ENCODE results near the gene OMA1.
"Not testable (repeated sequence)": the region's sequence is repeated elsewhere in the genome, so short reads cannot be mapped to it uniquely, and the experiment has no call there.

Gene OMA1

DNA sequence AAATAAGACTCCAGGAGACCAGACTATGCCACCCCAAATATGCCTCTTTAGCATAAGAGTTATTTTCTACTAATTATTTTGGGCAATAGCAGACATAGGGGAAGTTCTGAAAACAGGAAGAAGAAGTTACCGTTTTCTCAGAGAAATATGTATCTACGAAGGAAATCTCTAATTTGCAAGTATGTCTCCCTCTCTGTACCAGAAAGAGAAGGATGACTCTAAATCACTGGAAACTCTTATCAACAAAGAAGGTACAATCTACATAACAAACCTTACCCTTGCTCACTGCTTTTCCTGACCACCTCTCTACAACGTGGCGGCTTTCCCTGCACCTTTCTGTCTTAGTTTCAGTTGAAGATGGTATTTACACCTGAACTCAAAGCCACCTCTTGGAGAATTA lies 49.0 kb downstream of the OMA1 start:
- ATAC-seq = no peak
- no peak for TF ChIP-seq CSRNP3 (CRISPR knock-in tag; IDR thresholded peaks at IDR 0.05)
- no peak for TF ChIP-seq CREB5 (CRISPR knock-in tag; IDR thresholded peaks at IDR 0.05; ENCODE audit: low read depth)
- TF ChIP-seq ESRRG (CRISPR knock-in tag; IDR thresholded peaks at IDR 0.05) = no peak
- no peak for TF ChIP-seq OSR1 (CRISPR knock-in tag; IDR thresholded peaks at IDR 0.05)
- no peak for TF ChIP-seq CSDC2 (CRISPR knock-in tag; IDR thresholded peaks at IDR 0.05)
- TF ChIP-seq, protein P1, sequence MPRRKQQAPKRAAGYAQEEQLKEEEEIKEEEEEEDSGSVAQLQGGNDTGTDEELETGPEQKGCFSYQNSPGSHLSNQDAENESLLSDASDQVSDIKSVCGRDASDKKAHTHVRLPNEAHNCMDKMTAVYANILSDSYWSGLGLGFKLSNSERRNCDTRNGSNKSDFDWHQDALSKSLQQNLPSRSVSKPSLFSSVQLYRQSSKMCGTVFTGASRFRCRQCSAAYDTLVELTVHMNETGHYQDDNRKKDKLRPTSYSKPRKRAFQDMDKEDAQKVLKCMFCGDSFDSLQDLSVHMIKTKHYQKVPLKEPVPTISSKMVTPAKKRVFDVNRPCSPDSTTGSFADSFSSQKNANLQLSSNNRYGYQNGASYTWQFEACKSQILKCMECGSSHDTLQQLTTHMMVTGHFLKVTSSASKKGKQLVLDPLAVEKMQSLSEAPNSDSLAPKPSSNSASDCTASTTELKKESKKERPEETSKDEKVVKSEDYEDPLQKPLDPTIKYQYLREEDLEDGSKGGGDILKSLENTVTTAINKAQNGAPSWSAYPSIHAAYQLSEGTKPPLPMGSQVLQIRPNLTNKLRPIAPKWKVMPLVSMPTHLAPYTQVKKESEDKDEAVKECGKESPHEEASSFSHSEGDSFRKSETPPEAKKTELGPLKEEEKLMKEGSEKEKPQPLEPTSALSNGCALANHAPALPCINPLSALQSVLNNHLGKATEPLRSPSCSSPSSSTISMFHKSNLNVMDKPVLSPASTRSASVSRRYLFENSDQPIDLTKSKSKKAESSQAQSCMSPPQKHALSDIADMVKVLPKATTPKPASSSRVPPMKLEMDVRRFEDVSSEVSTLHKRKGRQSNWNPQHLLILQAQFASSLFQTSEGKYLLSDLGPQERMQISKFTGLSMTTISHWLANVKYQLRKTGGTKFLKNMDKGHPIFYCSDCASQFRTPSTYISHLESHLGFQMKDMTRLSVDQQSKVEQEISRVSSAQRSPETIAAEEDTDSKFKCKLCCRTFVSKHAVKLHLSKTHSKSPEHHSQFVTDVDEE (CRISPR knock-in tag; IDR thresholded peaks at IDR 0.05) = no peak
- TF ChIP-seq PATZ1 (CRISPR knock-in tag; IDR thresholded peaks at IDR 0.05; ENCODE audit: borderline replicate concordance) = no peak
- no peak for TF ChIP-seq SNAI2 (CRISPR knock-in tag; IDR thresholded peaks at IDR 0.05)
- no peak for TF ChIP-seq PPARA (CRISPR knock-in tag; IDR thresholded peaks at IDR 0.05; ENCODE audit: borderline replicate concordance)
- TF ChIP-seq ZC3H10 (CRISPR knock-in tag; IDR thresholded peaks at IDR 0.05) = no peak
- no peak for TF ChIP-seq GLIS3 (CRISPR knock-in tag; IDR thresholded peaks at IDR 0.05)
- no peak for TF ChIP-seq ISL1 (CRISPR knock-in tag; IDR thresholded peaks at IDR 0.05)
- no peak for TF ChIP-seq TOX (CRISPR knock-in tag; IDR thresholded peaks at IDR 0.05; ENCODE audit: borderline replicate concordance)
- TF ChIP-seq BACH2 (CRISPR knock-in tag; IDR thresholded peaks at IDR 0.05; ENCODE audit: borderline replicate concordance) = no peak
- TF ChIP-seq RARB (CRISPR knock-in tag; IDR thresholded peaks at IDR 0.05) = no peak
- TF ChIP-seq, protein P2, sequence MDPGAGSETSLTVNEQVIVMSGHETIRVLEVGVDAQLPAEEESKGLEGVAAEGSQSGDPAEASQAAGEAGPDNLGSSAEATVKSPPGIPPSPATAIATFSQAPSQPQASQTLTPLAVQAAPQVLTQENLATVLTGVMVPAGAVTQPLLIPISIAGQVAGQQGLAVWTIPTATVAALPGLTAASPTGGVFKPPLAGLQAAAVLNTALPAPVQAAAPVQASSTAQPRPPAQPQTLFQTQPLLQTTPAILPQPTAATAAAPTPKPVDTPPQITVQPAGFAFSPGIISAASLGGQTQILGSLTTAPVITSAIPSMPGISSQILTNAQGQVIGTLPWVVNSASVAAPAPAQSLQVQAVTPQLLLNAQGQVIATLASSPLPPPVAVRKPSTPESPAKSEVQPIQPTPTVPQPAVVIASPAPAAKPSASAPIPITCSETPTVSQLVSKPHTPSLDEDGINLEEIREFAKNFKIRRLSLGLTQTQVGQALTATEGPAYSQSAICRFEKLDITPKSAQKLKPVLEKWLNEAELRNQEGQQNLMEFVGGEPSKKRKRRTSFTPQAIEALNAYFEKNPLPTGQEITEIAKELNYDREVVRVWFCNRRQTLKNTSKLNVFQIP (CRISPR knock-in tag; IDR thresholded peaks at IDR 0.05; ENCODE audit: borderline replicate concordance, low read depth) = no peak
- TF ChIP-seq ZNF565 (CRISPR knock-in tag; conservative IDR thresholded peaks at IDR 0.05; ENCODE audit: low read depth) = no peak

GRCh38 chr1:58496042-58496441 lies 50.5 kb downstream of the OMA1 start:
- no peak for TF ChIP-seq ZFP3 (CRISPR knock-in tag; IDR thresholded peaks at IDR 0.05)
- no peak for TF ChIP-seq SNAI2 (CRISPR knock-in tag; IDR thresholded peaks at IDR 0.05)
- TF ChIP-seq BACH2 (CRISPR knock-in tag; IDR thresholded peaks at IDR 0.05; ENCODE audit: borderline replicate concordance) = no peak
- no peak for TF ChIP-seq PATZ1 (CRISPR knock-in tag; IDR thresholded peaks at IDR 0.05; ENCODE audit: borderline replicate concordance)
- TF ChIP-seq TCF4 (CRISPR knock-in tag; IDR thresholded peaks at IDR 0.05; ENCODE audit: borderline replicate concordance) = no peak
- TF ChIP-seq, protein P2 (CRISPR knock-in tag; IDR thresholded peaks at IDR 0.05; ENCODE audit: borderline replicate concordance, low read depth) = no peak
- TF ChIP-seq PPARA (CRISPR knock-in tag; IDR thresholded peaks at IDR 0.05; ENCODE audit: borderline replicate concordance) = no peak
- TF ChIP-seq ARNTL (CRISPR knock-in tag; IDR thresholded peaks at IDR 0.05; ENCODE audit: borderline replicate concordance, low read depth) = no peak
- TF ChIP-seq RARB (CRISPR knock-in tag; IDR thresholded peaks at IDR 0.05) = no peak
- TF ChIP-seq, protein P1 (CRISPR knock-in tag; IDR thresholded peaks at IDR 0.05) = no peak
- no peak for ATAC-seq

DNA sequence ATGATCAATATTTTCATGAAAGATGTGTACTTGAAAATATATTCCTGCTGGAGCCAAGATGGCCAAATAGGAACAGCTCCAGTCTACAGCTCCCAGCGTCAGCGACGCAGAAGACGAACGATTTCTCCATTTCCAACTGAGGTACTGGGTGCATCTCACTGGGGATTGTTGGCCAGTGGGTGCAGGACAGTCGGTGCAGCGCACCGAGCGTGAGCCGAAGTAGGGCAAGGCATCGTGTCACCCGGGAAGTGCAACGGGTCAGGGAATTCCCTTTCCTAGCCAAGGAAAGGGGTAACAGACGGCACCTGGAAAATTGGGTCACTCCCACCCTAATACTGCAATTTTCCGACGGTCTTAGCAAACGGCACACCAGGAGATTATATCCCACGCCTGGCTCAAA lies 57.6 kb downstream of the OMA1 start:
- ATAC-seq = not testable (repeated sequence)
